HEK293 (cell line): Measurements from ENCODE around the gene TMEM150A.

Source experiments
- ATF2 ChIP-seq: fragments of 450-650 bp; formaldehyde crosslinking; IDR thresholded peaks from 2 replicates; pipeline ENCODE4 v1.5.1; 2016; ENCODE audit warnings: missing biosample characterization, missing genetic modification characterization, low read depth
- BCL6B ChIP-seq: fragments of 450-650 bp; formaldehyde crosslinking; IDR thresholded peaks from 2 replicates; pipeline ENCODE4 v1.5.1; 2017; ENCODE audit warnings: missing biosample characterization, missing genetic modification characterization
- CTCF ChIP-seq: fragments of 450-650 bp; formaldehyde crosslinking; IDR thresholded peaks from 2 replicates; pipeline ENCODE4 v1.5.1; 2016; ENCODE audit warnings: missing biosample characterization, missing genetic modification characterization
- KLF9 ChIP-seq: fragments of 450-650 bp; formaldehyde crosslinking; IDR thresholded peaks from 2 replicates; pipeline ENCODE4 v1.5.1; 2016; ENCODE audit warnings: missing biosample characterization, missing genetic modification characterization, low read depth
- MYNN ChIP-seq: fragments of 450-650 bp; formaldehyde crosslinking; IDR thresholded peaks from 2 replicates; pipeline ENCODE4 v1.5.1; 2016; ENCODE audit warnings: missing biosample characterization, missing genetic modification characterization, borderline replicate concordance
- REST ChIP-seq: fragments of 450-650 bp; formaldehyde crosslinking; IDR thresholded peaks from 2 replicates; pipeline ENCODE4 v1.5.1; 2016; ENCODE audit warnings: missing biosample characterization, missing genetic modification characterization
- ZEB2 ChIP-seq: fragments of 450-650 bp; formaldehyde crosslinking; IDR thresholded peaks from 2 replicates; pipeline ENCODE4 v1.5.1; 2016; ENCODE audit warnings: missing biosample characterization, missing genetic modification characterization
- ZNF341 ChIP-seq: fragments of 450-650 bp; formaldehyde crosslinking; IDR thresholded peaks from 2 replicates; pipeline ENCODE4; 2016; ENCODE audit warnings: low read depth, missing biosample characterization, missing genetic modification characterization
- ZNF501 ChIP-seq: fragments of 450-650 bp; formaldehyde crosslinking; IDR thresholded peaks from 2 replicates; pipeline ENCODE4 v1.5.1; 2016; ENCODE audit warnings: missing biosample characterization, missing genetic modification characterization
- ZNF510 ChIP-seq: fragments of 450-650 bp; formaldehyde crosslinking; IDR thresholded peaks from 2 replicates; pipeline ENCODE4 v1.5.1; 2018; ENCODE audit warnings: mild to moderate bottlenecking, missing genetic modification characterization, missing biosample characterization; ENCODE audit not compliant: insufficient replicate concordance
- ZNF513 ChIP-seq: fragments of 450-650 bp; IDR thresholded peaks from 2 replicates; pipeline ENCODE4 v1.5.1; 2018; ENCODE audit warnings: missing biosample characterization, missing genetic modification characterization
- ZNF610 ChIP-seq: fragments of 450-650 bp; formaldehyde crosslinking; IDR thresholded peaks from 2 replicates; pipeline ENCODE4 v1.5.1; 2016; ENCODE audit warnings: missing biosample characterization, missing genetic modification characterization, borderline replicate concordance
- ZNF645 ChIP-seq: fragments of 450-650 bp; formaldehyde crosslinking; IDR thresholded peaks from 2 replicates; pipeline ENCODE4; 2016; ENCODE audit warnings: missing biosample characterization, missing genetic modification characterization
- ZNF791 ChIP-seq: fragments of 450-650 bp; formaldehyde crosslinking; IDR thresholded peaks from 2 replicates; pipeline ENCODE4 v1.5.1; 2016; ENCODE audit warnings: missing biosample characterization, missing genetic modification characterization
- ZSCAN16 ChIP-seq: fragments of 450-650 bp; formaldehyde crosslinking; IDR thresholded peaks from 2 replicates; pipeline ENCODE4 v1.5.1; 2016; ENCODE audit warnings: missing biosample characterization, missing genetic modification characterization
- ZSCAN23 ChIP-seq: fragments of 450-650 bp; formaldehyde crosslinking; IDR thresholded peaks from 2 replicates; pipeline ENCODE4 v1.5.1; 2016; ENCODE audit warnings: missing biosample characterization, missing genetic modification characterization
- ZSCAN4 ChIP-seq: fragments of 450-650 bp; formaldehyde crosslinking; IDR thresholded peaks from 2 replicates; pipeline ENCODE4 v1.5.1; 2017; ENCODE audit warnings: missing biosample characterization, missing genetic modification characterization

The TMEM150A gene

GRCh38 chr2:85611705-85612587 is 9.4 kb upstream of the TMEM150A start, which contains the start of gene C2orf68 (continued):
- peak; percentile 50; the same call in 1 of the 2 replicates for TF ChIP-seq ZNF501 (tag by site-specific recombination)
- no peak for TF ChIP-seq ATF2 (tag by site-specific recombination)
- TF ChIP-seq ZNF610 (tag by site-specific recombination), result no peak
- 0 out of 2 replicates have a peak, but pooled peaks have one; percentile 22 for TF ChIP-seq ZNF513
- TF ChIP-seq ZSCAN16 (tag by site-specific recombination), result no peak
- peak; percentile 62 for TF ChIP-seq ZNF341 (tag by site-specific recombination)
- no peak for TF ChIP-seq ZNF510
- no peak for TF ChIP-seq REST (tag by site-specific recombination)
- peak; percentile 80 for TF ChIP-seq KLF9 (tag by site-specific recombination)
- no peak for TF ChIP-seq ZNF645 (tag by site-specific recombination)
- no peak for TF ChIP-seq BCL6B (tag by site-specific recombination)
- TF ChIP-seq MYNN (tag by site-specific recombination), result no peak
- TF ChIP-seq ZNF791 (tag by site-specific recombination), result no peak
- TF ChIP-seq ZEB2 (tag by site-specific recombination), result 0 out of 2 replicates have a peak, but pooled peaks have one; percentile 9
- no peak for TF ChIP-seq CTCF
- no peak for TF ChIP-seq ZSCAN4 (tag by site-specific recombination)
- TF ChIP-seq ZSCAN23 (tag by site-specific recombination), result no peak
- TF ChIP-seq, all 188 proteins: peak for 37
